ENCODE measurements around the gene AASS. TPM values are rescaled to one million over a fixed set of nuclear protein-coding genes. Genes with fewer than 3 reads are reported as not detected.

Gene AASS
- 0.05 to 0.12 TPM (median 0.06 TPM) in 4 of 5 replicates, not detected in the other for total RNA-seq (2022; extraction: Qiagen RNA extraction; ENCODE audit: low read depth)

DNA sequence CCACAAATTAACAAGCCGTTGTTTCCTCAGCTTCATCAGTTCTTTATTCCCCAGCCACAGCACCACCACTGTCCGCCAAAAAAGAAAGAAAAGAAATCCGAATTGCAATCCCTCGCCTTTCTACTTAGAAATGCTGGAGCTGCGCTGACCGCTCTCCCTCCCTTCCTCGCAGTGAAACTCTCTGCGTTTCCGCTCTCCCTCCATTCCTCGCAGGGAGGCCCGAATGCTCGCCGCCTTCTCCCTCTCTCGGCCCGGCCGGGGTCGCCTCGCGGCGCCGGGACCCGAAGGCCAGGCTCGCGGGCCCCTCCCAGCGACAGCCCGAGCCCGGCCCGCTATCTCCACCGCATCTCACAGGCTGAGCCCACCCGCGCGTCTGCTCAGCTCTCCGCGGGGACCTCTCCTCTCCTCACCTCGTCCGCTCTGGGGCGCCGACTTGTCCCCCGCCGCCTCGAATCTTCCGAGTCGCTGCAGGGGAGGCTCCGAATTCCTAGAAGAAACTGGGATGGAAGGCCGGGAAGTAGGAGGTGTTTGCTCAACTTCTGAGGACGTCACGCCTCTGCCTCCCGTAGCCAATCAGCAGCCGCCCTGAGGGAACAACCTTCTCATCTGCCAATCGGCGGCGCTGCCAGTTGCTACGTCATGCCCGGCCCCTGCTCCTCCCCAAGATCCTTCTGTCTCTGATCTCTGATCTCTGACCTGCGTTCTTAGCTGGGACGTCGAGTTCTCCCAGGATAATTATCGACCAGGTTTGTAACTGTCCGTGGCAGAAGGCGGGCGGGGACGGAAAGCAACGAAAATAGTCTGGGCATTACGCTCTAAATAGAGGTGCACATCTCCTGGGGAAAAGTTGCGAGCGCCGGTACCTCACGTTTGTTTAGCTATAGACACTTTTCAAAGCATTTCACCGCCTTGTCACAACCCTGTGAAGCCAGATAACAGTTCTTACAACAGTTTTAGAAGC is at the start of gene AASS:
Gene AASS (minus strand): TSS at position 499 of the 961 bp plus-strand sequence. CDS start 10,523 bp downstream, outside the sequence.

Other genes starting within 250 kb of the AASS start
- gene FEZF1, start 160.5 kb upstream of the AASS start, total RNA-seq (2022; extraction: Qiagen RNA extraction; ENCODE audit: low read depth) = not detected in 5 replicates

All from A549 treated with RU486 at 1 μM for 4 hours (cell line).